HG02852 (cell line): ENCODE measurements around the gene TEAD3.

Experiments used
- ATAC-seq: cut with Tn5 transposase; IDR thresholded peaks from one replicate; pipeline ENCODE4 v1.9.1; 2021; ENCODE audit warnings: mild to moderate bottlenecking, moderate library complexity; ENCODE audit not compliant: unreplicated experiment

TEAD3 gene

GRCh38 chr6:35514587-35514986, 17.7 kb upstream of the TEAD3 start:
- ATAC-seq: no peak

- ATAC-seq: no peak
Measured at GRCh38 chr6:35512740-35513139, 15.9 kb upstream of the TEAD3 start, which contains the start of gene TULP1. TSS of gene TULP1 (minus strand) at chr6:35512896. CDS start at chr6:35512858, 38 bp downstream.

- ATAC-seq: no peak
Measured at GRCh38 chr6:35512006-35512405, 15.1 kb upstream of the TEAD3 start.

- no peak for ATAC-seq
Measured at GRCh38 chr6:35511562-35511941, 14.7 kb upstream of the TEAD3 start.

GRCh38 chr6:35510916-35511561, 14.2 kb upstream of the TEAD3 start:
- ATAC-seq: no peak

- ATAC-seq: no peak
Measured at GRCh38 chr6:35508542-35508941, 11.7 kb upstream of the TEAD3 start.

- ATAC-seq: no peak
Measured at GRCh38 chr6:35508027-35508426, 11.1 kb upstream of the TEAD3 start.

GRCh38 chr6:35507221-35507620, 10.3 kb upstream of the TEAD3 start:
- no peak for ATAC-seq

GRCh38 chr6:35506536-35506935, 9.7 kb upstream of the TEAD3 start:
- ATAC-seq: no peak

GRCh38 chr6:35505999-35506412, 9.1 kb upstream of the TEAD3 start:
- ATAC-seq: no peak

- no peak for ATAC-seq
Measured at GRCh38 chr6:35503534-35503933, 6.7 kb upstream of the TEAD3 start.

GRCh38 chr6:35501784-35502183, 4.9 kb upstream of the TEAD3 start:
- ATAC-seq: no peak

- ATAC-seq: no peak
Measured at GRCh38 chr6:35500782-35501181, 3.9 kb upstream of the TEAD3 start.

- ATAC-seq: no peak
Measured at GRCh38 chr6:35499372-35499771, 2.5 kb upstream of the TEAD3 start.

- ATAC-seq: no peak
Measured at GRCh38 chr6:35498422-35499067, 1.7 kb upstream of the TEAD3 start.

GRCh38 chr6:35497571-35498421, 917 bp upstream of the TEAD3 start:
- ATAC-seq: no peak

- ATAC-seq: no peak
Measured at GRCh38 chr6:35496036-35496840, 641 bp downstream of the TEAD3 start.

GRCh38 chr6:35495258-35496035, 1.4 kb downstream of the TEAD3 start:
- no peak for ATAC-seq

GRCh38 chr6:35494161-35494563, 2.7 kb downstream of the TEAD3 start:
- ATAC-seq: no peak

- ATAC-seq: no peak
Measured at GRCh38 chr6:35493307-35493983, 3.4 kb downstream of the TEAD3 start.
